Measurements from ENCODE around the gene SH3BP2.

SH3BP2 gene

GRCh38 chr4:2820216-2820982 lies 27.5 kb downstream of the SH3BP2 start:
- TF ChIP-seq CTCF (IDR thresholded peaks at IDR 0.05; ENCODE audit: insufficient read depth, low read length, missing control alignments), result no peak
- POLR2A ChIA-PET, result no interaction called here
- DNase-seq (ENCODE audit: low read depth, low spot score), result no peak
- CTCF ChIA-PET, result interaction anchor here (1.2 kb wide), 1 partner anchor 57 kb away, joined by 3 read pairs; no protein-coding TSS in a partner anchor
- no peak overlapping the region for H3K4me3 ChIP-seq (ENCODE audit: low read depth, low read length)

- ChIA-PET CTCF (no interaction called here), POLR2A (no interaction called here)
- TF ChIP-seq CTCF (IDR thresholded peaks at IDR 0.05; ENCODE audit: insufficient read depth, low read length, missing control alignments), result no peak
- no peak for DNase-seq (ENCODE audit: low read depth, low spot score)
- H3K4me3 ChIP-seq (ENCODE audit: low read depth, low read length), result no peak overlapping the region
Observed at GRCh38 chr4:2822461-2823300, 29.8 kb downstream of the SH3BP2 start.

- TF ChIP-seq CTCF (IDR thresholded peaks at IDR 0.05; ENCODE audit: insufficient read depth, low read length, missing control alignments), result no peak
- no peak overlapping the region for H3K4me3 ChIP-seq (ENCODE audit: low read depth, low read length)
- CTCF ChIA-PET, result no interaction called here
- POLR2A ChIA-PET, result no interaction called here
- DNase-seq (ENCODE audit: low read depth, low spot score), result no peak
Observed at GRCh38 chr4:2823301-2823670, 30.4 kb downstream of the SH3BP2 start.

- ChIA-PET CTCF (no interaction called here), POLR2A (no interaction called here)
- TF ChIP-seq CTCF (IDR thresholded peaks at IDR 0.05; ENCODE audit: insufficient read depth, low read length, missing control alignments), result no peak
- no peak overlapping the region for H3K4me3 ChIP-seq (ENCODE audit: low read depth, low read length)
- no peak for DNase-seq (ENCODE audit: low read depth, low spot score)
Observed at GRCh38 chr4:2823671-2824328, 30.9 kb downstream of the SH3BP2 start.

GRCh38 chr4:2824329-2824835 lies 31.5 kb downstream of the SH3BP2 start:
- DNase-seq (ENCODE audit: low read depth, low spot score), result no peak
- no peak for TF ChIP-seq CTCF (IDR thresholded peaks at IDR 0.05; ENCODE audit: insufficient read depth, low read length, missing control alignments)
- ChIA-PET POLR2A (no interaction called here), CTCF (no interaction called here)
- no peak overlapping the region for H3K4me3 ChIP-seq (ENCODE audit: low read depth, low read length)

Data from AG04449 (cell line).